Measurements from ENCODE around the gene USP13.
"Not testable (repeated sequence)": the region's sequence is repeated elsewhere in the genome, so short reads cannot be mapped to it uniquely, and the experiment has no call there.

The USP13 gene

GRCh38 chr3:179766416-179767133, 113.7 kb downstream of the USP13 start:
- no peak for DNase-seq (ENCODE audit: low read depth in 2 of 2)
- no peak overlapping the region for H3K4me3 ChIP-seq (replicated peaks in 1 of 2; ENCODE audit: low read depth in 2 of 2, low read length in 2 of 2)
- TF ChIP-seq CTCF (IDR thresholded peaks at IDR 0.05; ENCODE audit: low read depth, low read length): no peak

DNA sequence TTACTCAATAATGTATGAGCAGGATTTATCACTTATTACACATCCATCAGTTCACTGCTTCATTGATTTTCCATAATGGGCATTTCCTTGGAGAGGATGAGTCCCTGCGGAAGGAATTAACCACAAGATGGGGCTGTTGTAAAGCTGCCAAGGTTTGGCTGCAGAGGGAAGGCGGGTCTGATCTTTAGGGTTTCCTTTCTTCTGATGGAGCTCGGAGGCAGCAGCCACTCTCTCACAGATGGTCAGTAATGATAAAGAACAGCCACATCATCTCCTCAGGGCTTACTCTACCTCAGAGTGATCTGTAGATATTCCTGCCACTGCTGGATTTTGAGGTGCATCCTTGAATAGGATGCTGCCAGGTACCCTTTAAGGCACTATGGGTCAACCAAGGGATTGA, 115.2 kb downstream of the USP13 start:
- H3K4me3 ChIP-seq (replicated peaks in 1 of 2; ENCODE audit: low read depth in 2 of 2, low read length in 2 of 2): no peak overlapping the region
- peak; percentile 65 to 68 for DNase-seq (ENCODE audit: low read depth in 2 of 2)
- peak; percentile 72 for TF ChIP-seq CTCF (IDR thresholded peaks at IDR 0.05; ENCODE audit: low read depth, low read length)

DNA sequence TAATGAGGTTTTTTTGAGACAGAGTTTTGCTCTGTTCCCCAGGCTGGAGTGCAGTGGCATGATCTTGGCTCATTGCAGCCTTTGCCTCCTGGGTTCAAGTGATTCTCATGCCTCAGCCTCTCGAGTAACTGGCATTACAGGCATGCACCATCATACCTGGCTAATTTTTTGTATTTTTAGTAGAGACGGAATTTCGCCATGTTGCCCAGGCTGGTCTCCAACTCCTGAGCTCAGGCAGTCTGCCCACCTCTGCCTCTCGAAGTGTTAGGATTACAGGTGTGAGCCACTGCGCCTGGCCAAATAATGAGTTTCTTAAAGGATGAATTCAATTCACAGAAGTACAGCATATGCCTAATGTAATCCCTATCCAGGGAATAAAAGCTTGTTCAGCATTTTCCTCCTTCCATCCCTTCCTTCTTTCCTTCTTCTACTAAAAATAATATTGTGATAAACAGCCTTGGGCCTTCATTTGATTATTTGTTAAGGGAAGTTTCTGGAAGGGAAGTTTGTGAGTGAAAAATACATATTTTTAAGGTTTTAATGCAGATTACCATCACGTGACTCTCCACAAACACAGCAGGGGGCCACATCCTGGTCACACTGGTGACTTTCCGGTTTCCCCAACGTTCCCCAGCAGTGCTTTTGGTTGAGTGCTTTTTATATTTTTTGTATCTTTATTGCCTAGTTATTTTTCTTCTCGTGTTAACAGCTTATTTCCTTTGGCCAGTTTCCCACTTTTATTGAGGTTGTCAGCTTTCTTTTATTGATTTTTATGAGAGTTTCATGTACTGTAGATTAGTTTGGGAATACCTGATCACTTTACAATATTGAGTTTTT, 116.8 kb downstream of the USP13 start:
- DNase-seq (ENCODE audit: low read depth in 2 of 2): no peak
- H3K4me3 ChIP-seq (replicated peaks in 1 of 2; ENCODE audit: low read depth in 2 of 2, low read length in 2 of 2): no peak overlapping the region
- no peak for TF ChIP-seq CTCF (IDR thresholded peaks at IDR 0.05; ENCODE audit: low read depth, low read length)

- TF ChIP-seq CTCF (IDR thresholded peaks at IDR 0.05; ENCODE audit: low read depth, low read length): no peak
- H3K4me3 ChIP-seq (replicated peaks in 1 of 2; ENCODE audit: low read depth in 2 of 2, low read length in 2 of 2): no peak overlapping the region
- DNase-seq (ENCODE audit: low read depth in 2 of 2): no peak
Measured at GRCh38 chr3:179771797-179772196, 119.0 kb downstream of the USP13 start.

DNA sequence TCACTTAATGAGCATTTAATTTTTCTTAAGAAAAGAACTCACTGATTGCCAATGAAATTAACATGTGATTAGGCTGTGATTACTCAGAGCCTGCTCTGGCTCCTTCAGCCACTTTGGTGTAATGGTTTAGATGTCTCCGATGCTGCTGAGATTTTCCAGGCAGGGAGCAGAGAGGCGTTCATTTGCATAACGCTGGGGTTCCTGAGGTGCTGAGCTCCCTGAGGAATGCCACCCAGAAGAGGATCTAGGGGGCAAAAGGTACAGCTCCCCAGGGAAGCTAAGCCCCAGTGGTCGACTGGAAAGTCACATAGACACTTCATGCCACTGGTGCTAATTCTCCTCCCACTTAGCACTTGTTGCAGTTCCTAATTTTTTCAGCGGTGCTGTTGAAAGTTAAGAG, 119.5 kb downstream of the USP13 start:
- H3K4me3 ChIP-seq (replicated peaks in 1 of 2; ENCODE audit: low read depth in 2 of 2, low read length in 2 of 2): no peak overlapping the region
- no peak for TF ChIP-seq CTCF (IDR thresholded peaks at IDR 0.05; ENCODE audit: low read depth, low read length)
- DNase-seq (ENCODE audit: low read depth in 2 of 2): no peak

GRCh38 chr3:179775416-179776122, 122.7 kb downstream of the USP13 start:
- DNase-seq (ENCODE audit: low read depth in 2 of 2): no peak
- no peak overlapping the region for H3K4me3 ChIP-seq (replicated peaks in 1 of 2; ENCODE audit: low read depth in 2 of 2, low read length in 2 of 2)
- TF ChIP-seq CTCF (IDR thresholded peaks at IDR 0.05; ENCODE audit: low read depth, low read length): no peak

GRCh38 chr3:179782841-179783240, 130.0 kb downstream of the USP13 start:
- not testable (repeated sequence) for H3K4me3 ChIP-seq (replicated peaks in 1 of 2; ENCODE audit: low read depth in 2 of 2, low read length in 2 of 2)
- DNase-seq (ENCODE audit: low read depth in 2 of 2): peak; percentile 11 to 48
